ENCODE data around the gene LRIT2. TPM values are rescaled to one million over a fixed set of nuclear protein-coding genes. Genes with fewer than 3 reads are reported as not detected.
A peak's percentile ranks its signal among the peaks of the same experiment; 100 is the strongest.

Gene LRIT2
- total and polyA plus RNA-seq, 9 of the 15 experiments (the other 6 are each of a cell fraction or from before 2014, with no cell fraction given), result not detected

GRCh38 chr10:84267503-84268126 lies 42.3 kb upstream of the LRIT2 start (continued):
- TF ChIP-seq MECOM (CRISPR knock-in tag; IDR thresholded peaks at IDR 0.05) (no peak), MED1 (CRISPR knock-in tag; IDR thresholded peaks at IDR 0.05; ENCODE audit: borderline replicate concordance) (no peak), ZNF696 (CRISPR knock-in tag; conservative IDR thresholded peaks at IDR 0.05) (no peak), ZNF830 (CRISPR knock-in tag; IDR thresholded peaks at IDR 0.05) (no peak), MEIS2 (IDR thresholded peaks at IDR 0.05; ENCODE audit: partially characterized antibody) (peak; percentile 14), ETS2 (tag; IDR thresholded peaks at IDR 0.05; ENCODE audit: borderline replicate concordance, poor library complexity, severe bottlenecking) (no peak), FUS (optimal IDR thresholded peaks at IDR 0.05; ENCODE audit: low read depth, low read length) (no peak), HNRNPK (IDR thresholded peaks at IDR 0.05; ENCODE audit: low read depth, low read length, poor library complexity, severe bottlenecking) (no peak), SRF (CRISPR knock-in tag; IDR thresholded peaks at IDR 0.05) (no peak), TAL1 (IDR thresholded peaks at IDR 0.05) (no peak), SMC3 (conservative IDR thresholded peaks at IDR 0.05; ENCODE audit: insufficient read depth, low read depth, low read length) (peak; percentile 67), GTF3C2 (IDR thresholded peaks at IDR 0.05; ENCODE audit: borderline replicate concordance, extremely low read depth, insufficient read length) (no peak), U2AF2 (optimal IDR thresholded peaks at IDR 0.05; ENCODE audit: low read depth, low read length) (no peak), WHSC1 (IDR thresholded peaks at IDR 0.05; ENCODE audit: low read length) (no peak), EHMT2 (IDR thresholded peaks at IDR 0.05) (peak; percentile 55; the same call in 1 of the 2 replicates), NRF1 (conservative IDR thresholded peaks at IDR 0.05 in 1 of 2, IDR thresholded peaks at IDR 0.05 in 1 of 2) (no peak), HMGN3 (IDR thresholded peaks at IDR 0.05; ENCODE audit: borderline replicate concordance, extremely low read depth, insufficient read length, low read depth, low read length) (no peak)
- TF ChIP-seq, protein P1, sequence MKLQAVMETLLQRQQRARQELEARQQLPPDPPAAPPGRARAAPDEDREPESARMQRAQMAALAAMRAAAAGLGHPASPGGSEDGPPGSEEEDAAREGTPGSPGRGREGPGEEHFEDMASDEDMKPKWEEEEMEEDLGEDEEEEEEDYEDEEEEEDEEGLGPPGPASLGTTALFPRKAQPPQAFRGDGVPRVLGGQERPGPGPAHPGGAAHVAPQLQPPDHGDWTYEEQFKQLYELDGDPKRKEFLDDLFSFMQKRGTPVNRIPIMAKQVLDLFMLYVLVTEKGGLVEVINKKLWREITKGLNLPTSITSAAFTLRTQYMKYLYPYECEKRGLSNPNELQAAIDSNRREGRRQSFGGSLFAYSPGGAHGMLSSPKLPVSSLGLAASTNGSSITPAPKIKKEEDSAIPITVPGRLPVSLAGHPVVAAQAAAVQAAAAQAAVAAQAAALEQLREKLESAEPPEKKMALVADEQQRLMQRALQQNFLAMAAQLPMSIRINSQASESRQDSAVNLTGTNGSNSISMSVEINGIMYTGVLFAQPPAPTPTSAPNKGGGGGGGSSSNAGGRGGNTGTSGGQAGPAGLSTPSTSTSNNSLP (IDR thresholded peaks at IDR 0.05; ENCODE audit: borderline replicate concordance, low read depth, low read length), result no peak
- TF ChIP-seq, protein P2, sequence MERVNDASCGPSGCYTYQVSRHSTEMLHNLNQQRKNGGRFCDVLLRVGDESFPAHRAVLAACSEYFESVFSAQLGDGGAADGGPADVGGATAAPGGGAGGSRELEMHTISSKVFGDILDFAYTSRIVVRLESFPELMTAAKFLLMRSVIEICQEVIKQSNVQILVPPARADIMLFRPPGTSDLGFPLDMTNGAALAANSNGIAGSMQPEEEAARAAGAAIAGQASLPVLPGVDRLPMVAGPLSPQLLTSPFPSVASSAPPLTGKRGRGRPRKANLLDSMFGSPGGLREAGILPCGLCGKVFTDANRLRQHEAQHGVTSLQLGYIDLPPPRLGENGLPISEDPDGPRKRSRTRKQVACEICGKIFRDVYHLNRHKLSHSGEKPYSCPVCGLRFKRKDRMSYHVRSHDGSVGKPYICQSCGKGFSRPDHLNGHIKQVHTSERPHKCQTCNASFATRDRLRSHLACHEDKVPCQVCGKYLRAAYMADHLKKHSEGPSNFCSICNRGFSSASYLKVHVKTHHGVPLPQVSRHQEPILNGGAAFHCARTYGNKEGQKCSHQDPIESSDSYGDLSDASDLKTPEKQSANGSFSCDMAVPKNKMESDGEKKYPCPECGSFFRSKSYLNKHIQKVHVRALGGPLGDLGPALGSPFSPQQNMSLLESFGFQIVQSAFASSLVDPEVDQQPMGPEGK (CRISPR knock-in tag; IDR thresholded peaks at IDR 0.05; ENCODE audit: borderline replicate concordance), result no peak
- TF ChIP-seq, protein P3, sequence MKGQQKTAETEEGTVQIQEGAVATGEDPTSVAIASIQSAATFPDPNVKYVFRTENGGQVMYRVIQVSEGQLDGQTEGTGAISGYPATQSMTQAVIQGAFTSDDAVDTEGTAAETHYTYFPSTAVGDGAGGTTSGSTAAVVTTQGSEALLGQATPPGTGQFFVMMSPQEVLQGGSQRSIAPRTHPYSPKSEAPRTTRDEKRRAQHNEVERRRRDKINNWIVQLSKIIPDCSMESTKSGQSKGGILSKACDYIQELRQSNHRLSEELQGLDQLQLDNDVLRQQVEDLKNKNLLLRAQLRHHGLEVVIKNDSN (CRISPR knock-in tag; IDR thresholded peaks at IDR 0.05), result no peak

Measured in K562 (cell line).